Right ventricle myocardium superior (tissue), 1 donor: ENCODE data around the gene RASGRP3. TPM values are rescaled to one million over a fixed set of nuclear protein-coding genes. Genes with fewer than 3 reads are reported as not detected.

ENCODE experiments used
- ATAC-seq: fragments of 200-7000 bp; cut with Tn5 transposase; one replicate; pipeline ENCODE4 v1.9.1; 2020; ENCODE audit warnings: mild to moderate bottlenecking; ENCODE audit not compliant: poor library complexity
- DNase-seq: peaks from one replicate; pipeline ENCODE4 v3.0.0-alpha.2; 2020
- intact Hi-C: fragments of 100-400 bp; cut with DNase I; formaldehyde crosslinking; loops from one replicate; pipeline ENCODE4 v1.11.2; 2022
- total RNA-seq: library from RNA; stranded (reverse); fragmentation: NEBNext Ultra II Directional; extraction: Animal tissue kit (Norgen Biotek cat#: 25700); gene quantifications from one replicate; pipeline ENCODE4 v1.2.1, GENCODE V29; 2021
- donor health status: DM: no; HTN: yes; CAD: no; lungs with severe emphysema.

RASGRP3 gene
- total RNA-seq, 1 donor from 2014 or later = 53.1 TPM

GRCh38 chr2:33488178-33488690, 11.8 kb downstream of the RASGRP3 start:
- ATAC-seq (no peak), DNase-seq (no peak)
- intact Hi-C loops = no loop called here

GRCh38 chr2:33488715-33489540, 12.5 kb downstream of the RASGRP3 start:
- ATAC-seq = no peak

GRCh38 chr2:33489835-33490431, 13.5 kb downstream of the RASGRP3 start:
- DNase-seq (no peak), ATAC-seq (peak; percentile 9)
- intact Hi-C loops = no loop called here

More at GRCh38 chr2:33488715-33489540, 12.5 kb downstream of the RASGRP3 start:
- intact Hi-C loops = no loop called here
- no peak for DNase-seq

- DNase-seq (no peak), ATAC-seq (peak; percentile 18)
- intact Hi-C loops = no loop called here
Measured at GRCh38 chr2:33491441-33492084, 15.1 kb downstream of the RASGRP3 start.

- DNase-seq (no peak), ATAC-seq (no peak)
- intact Hi-C loops = no loop called here
Measured at GRCh38 chr2:33492399-33493134, 16.1 kb downstream of the RASGRP3 start.

- DNase-seq = no peak
- intact Hi-C loops = no loop called here
- ATAC-seq = no peak
Measured at GRCh38 chr2:33494155-33494779, 17.8 kb downstream of the RASGRP3 start.

GRCh38 chr2:33494877-33495641, 18.6 kb downstream of the RASGRP3 start:
- DNase-seq (no peak), ATAC-seq (no peak)
- intact Hi-C loops = no loop called here

- no peak for DNase-seq
- no peak for ATAC-seq
- intact Hi-C loops = no loop called here
Measured at GRCh38 chr2:33495683-33496082, 19.2 kb downstream of the RASGRP3 start.

- DNase-seq (no peak), ATAC-seq (no peak)
- intact Hi-C loops = no loop called here
Measured at GRCh38 chr2:33496150-33496549, 19.7 kb downstream of the RASGRP3 start.

GRCh38 chr2:33496726-33497125, 20.3 kb downstream of the RASGRP3 start:
- ATAC-seq = no peak
- no peak for DNase-seq
- intact Hi-C loops = no loop called here

GRCh38 chr2:33497221-33497650, 20.8 kb downstream of the RASGRP3 start:
- intact Hi-C loops = no loop called here
- DNase-seq (no peak), ATAC-seq (no peak)

GRCh38 chr2:33498291-33498956, 22.0 kb downstream of the RASGRP3 start:
- DNase-seq (no peak), ATAC-seq (no peak)
- intact Hi-C loops = no loop called here

- ATAC-seq = no peak
- intact Hi-C loops = no loop called here
Measured at GRCh38 chr2:33500177-33500576, 23.7 kb downstream of the RASGRP3 start.

GRCh38 chr2:33502025-33502424, 25.6 kb downstream of the RASGRP3 start:
- ATAC-seq (no peak), DNase-seq (no peak)
- intact Hi-C loops = no loop called here

More at GRCh38 chr2:33500177-33500576, 23.7 kb downstream of the RASGRP3 start:
- DNase-seq = no peak

GRCh38 chr2:33503002-33503401, 26.6 kb downstream of the RASGRP3 start:
- no peak for DNase-seq
- intact Hi-C loops = no loop called here
- no peak for ATAC-seq

- DNase-seq (no peak), ATAC-seq (no peak)
- intact Hi-C loops = no loop called here
Measured at GRCh38 chr2:33505966-33506365, 29.5 kb downstream of the RASGRP3 start.

GRCh38 chr2:33509908-33510585, 33.6 kb downstream of the RASGRP3 start:
- ATAC-seq = no peak

More at GRCh38 chr2:33509908-33510585, 33.6 kb downstream of the RASGRP3 start:
- intact Hi-C loops = no loop called here
- no peak for DNase-seq
